ENCODE measurements around the gene POU5F1. TPM values are rescaled to one million over a fixed set of nuclear protein-coding genes. Genes with fewer than 3 reads are reported as not detected.

Gene POU5F1
- total RNA-seq, 2 experiments from 2014 or later: 0.22 to 0.34 TPM

GRCh38 chr6:31157513-31158139 lies 12.9 kb downstream of the POU5F1 start, which contains the start of gene CCHCR1:
TSS of gene CCHCR1 (minus strand) at chr6:31157802. CDS start at chr6:31157600, 202 bp downstream.
- Mint-ChIP-seq H3K4me3 (peak within 1 kb of the TSS; percentile 99), H3K9me3 (no peaks in the 10 kb centered on the region), H3K27me3 (no peaks in the 10 kb centered on the region), H3K36me3 (peaks cover 19% of the 10 kb centered on the region), H3K4me1 (peaks cover 26% of the 10 kb centered on the region), H3K27ac (peak within 1 kb of the TSS; percentile 95)
- POLR2A ChIA-PET: interaction anchor here (1.5 to 2.3 kb wide), 6 partner anchors 9 to 540 kb away, joined by 3 to 10 read pairs (median 4); partner anchors contain the start of genes MRPS18B, PPP1R10 and VARS2
- DNase-seq: no peak
- no peak for ATAC-seq (ENCODE audit: low read depth)

GRCh38 chr6:31156641-31157040 lies 13.8 kb downstream of the POU5F1 start:
- H3K27me3 Mint-ChIP-seq: no peaks in the 10 kb centered on the region
- H3K27ac Mint-ChIP-seq: no peak overlapping the region
- ATAC-seq (ENCODE audit: low read depth) (no peak), DNase-seq (no peak)
- H3K4me3 Mint-ChIP-seq: peak overlapping the region; percentile 99
- H3K4me1 Mint-ChIP-seq: peaks cover 20% of the 10 kb centered on the region
- H3K36me3 Mint-ChIP-seq: peaks cover 16% of the 10 kb centered on the region
- POLR2A ChIA-PET: no interaction called here
- H3K9me3 Mint-ChIP-seq: no peaks in the 10 kb centered on the region

GRCh38 chr6:31154436-31154835 lies 16.0 kb downstream of the POU5F1 start:
- H3K36me3 Mint-ChIP-seq: peaks cover 22% of the 10 kb centered on the region

GRCh38 chr6:31152781-31153180 lies 17.7 kb downstream of the POU5F1 start:
- no peaks in the 10 kb centered on the region for H3K9me3 Mint-ChIP-seq
- no peak for ATAC-seq (ENCODE audit: low read depth)
- no peak overlapping the region for H3K27ac Mint-ChIP-seq
- H3K27me3 Mint-ChIP-seq: no peaks in the 10 kb centered on the region
- no peak overlapping the region for H3K4me3 Mint-ChIP-seq
- peaks cover 23% of the 10 kb centered on the region for H3K36me3 Mint-ChIP-seq
- H3K4me1 Mint-ChIP-seq: peaks cover 6% of the 10 kb centered on the region
- POLR2A ChIA-PET: no interaction called here
- no peak for DNase-seq

More at GRCh38 chr6:31154436-31154835, 16.0 kb downstream of the POU5F1 start:
- H3K27ac Mint-ChIP-seq: no peak overlapping the region
- POLR2A ChIA-PET: no interaction called here
- no peak overlapping the region for H3K4me3 Mint-ChIP-seq
- ATAC-seq (ENCODE audit: low read depth): no peak
- no peak for DNase-seq
- no peaks in the 10 kb centered on the region for H3K27me3 Mint-ChIP-seq
- peaks cover 6% of the 10 kb centered on the region for H3K4me1 Mint-ChIP-seq
- H3K9me3 Mint-ChIP-seq: no peaks in the 10 kb centered on the region

- POLR2A ChIA-PET: no interaction called here
- Mint-ChIP-seq H3K27me3 (no peaks in the 10 kb centered on the region), H3K4me1 (peaks cover 1% of the 10 kb centered on the region), H3K9me3 (no peaks in the 10 kb centered on the region), H3K27ac (no peak overlapping the region), H3K4me3 (no peak overlapping the region), H3K36me3 (peaks cover 22% of the 10 kb centered on the region)
- DNase-seq (no peak), ATAC-seq (ENCODE audit: low read depth) (no peak)
These were observed 20.5 kb downstream of the POU5F1 start for GRCh38 chr6:31149827-31150447.

- H3K27me3 Mint-ChIP-seq: no peaks in the 10 kb centered on the region
- peaks cover 11% of the 10 kb centered on the region for H3K36me3 Mint-ChIP-seq
- H3K4me3 Mint-ChIP-seq: no peak overlapping the region
- POLR2A ChIA-PET: interaction anchor here (1.0 to 1.1 kb wide), 2 partner anchors 14 to 603 kb away, joined by 3 to 4 read pairs; no protein-coding TSS in a partner anchor
- peaks cover 1% of the 10 kb centered on the region for H3K4me1 Mint-ChIP-seq
- H3K27ac Mint-ChIP-seq: no peak overlapping the region
- ATAC-seq (ENCODE audit: low read depth) (no peak), DNase-seq (no peak)
- H3K9me3 Mint-ChIP-seq: no peaks in the 10 kb centered on the region
These were observed 25.1 kb downstream of the POU5F1 start for GRCh38 chr6:31145386-31145785.

- Mint-ChIP-seq H3K9me3 (no peaks in the 10 kb centered on the region), H3K4me1 (peaks cover 1% of the 10 kb centered on the region), H3K27ac (no peak overlapping the region), H3K27me3 (peaks cover 2% of the 10 kb centered on the region), H3K36me3 (peaks cover 8% of the 10 kb centered on the region), H3K4me3 (no peak overlapping the region)
- ATAC-seq (ENCODE audit: low read depth): no peak
- DNase-seq: no peak
- POLR2A ChIA-PET: interaction anchor here (0.6 to 1.0 kb wide), 2 partner anchors 221 to 603 kb away, joined by 3 read pairs; no protein-coding TSS in a partner anchor
These were observed 25.5 kb downstream of the POU5F1 start for GRCh38 chr6:31144970-31145340.

GRCh38 chr6:31144296-31144969 lies 26.0 kb downstream of the POU5F1 start:
- ATAC-seq (ENCODE audit: low read depth) (no peak), DNase-seq (no peak)
- peaks cover 2% of the 10 kb centered on the region for H3K27me3 Mint-ChIP-seq
- POLR2A ChIA-PET: interaction anchor here (0.6 kb wide), 1 partner anchor 221 kb away, joined by 3 read pairs; no protein-coding TSS in a partner anchor
- peaks cover 1% of the 10 kb centered on the region for H3K4me1 Mint-ChIP-seq
- H3K27ac Mint-ChIP-seq: no peak overlapping the region
- H3K9me3 Mint-ChIP-seq: no peaks in the 10 kb centered on the region
- H3K36me3 Mint-ChIP-seq: peaks cover 6% of the 10 kb centered on the region
- H3K4me3 Mint-ChIP-seq: no peak overlapping the region

GRCh38 chr6:31143148-31143547 lies 27.3 kb downstream of the POU5F1 start:
- Mint-ChIP-seq H3K27me3 (peaks cover 2% of the 10 kb centered on the region), H3K4me3 (no peak overlapping the region), H3K36me3 (peaks cover 4% of the 10 kb centered on the region), H3K4me1 (peaks cover 1% of the 10 kb centered on the region), H3K27ac (no peak overlapping the region), H3K9me3 (no peaks in the 10 kb centered on the region)
- ATAC-seq (ENCODE audit: low read depth) (no peak), DNase-seq (no peak)
- POLR2A ChIA-PET: no interaction called here

GRCh38 chr6:31142361-31142761 lies 28.1 kb downstream of the POU5F1 start:
- POLR2A ChIA-PET: no interaction called here
- peaks cover 2% of the 10 kb centered on the region for H3K27me3 Mint-ChIP-seq
- no peak overlapping the region for H3K4me3 Mint-ChIP-seq

GRCh38 chr6:31140643-31141042 lies 29.8 kb downstream of the POU5F1 start:
- Mint-ChIP-seq H3K27ac (no peak overlapping the region), H3K9me3 (no peaks in the 10 kb centered on the region), H3K4me1 (peaks cover 6% of the 10 kb centered on the region), H3K27me3 (peaks cover 2% of the 10 kb centered on the region), H3K36me3 (peaks cover 4% of the 10 kb centered on the region), H3K4me3 (no peak overlapping the region)
- DNase-seq (no peak), ATAC-seq (ENCODE audit: low read depth) (no peak)
- POLR2A ChIA-PET: no interaction called here

More at GRCh38 chr6:31142361-31142761, 28.1 kb downstream of the POU5F1 start:
- Mint-ChIP-seq H3K36me3 (peaks cover 4% of the 10 kb centered on the region), H3K9me3 (no peaks in the 10 kb centered on the region), H3K27ac (no peak overlapping the region), H3K4me1 (peaks cover 7% of the 10 kb centered on the region)
- ATAC-seq (ENCODE audit: low read depth): no peak
- DNase-seq: no peak

GRCh38 chr6:31139599-31139998 lies 30.9 kb downstream of the POU5F1 start:
- H3K4me1 Mint-ChIP-seq: peaks cover 6% of the 10 kb centered on the region
- H3K36me3 Mint-ChIP-seq: peaks cover 4% of the 10 kb centered on the region
- DNase-seq (no peak), ATAC-seq (ENCODE audit: low read depth) (no peak)
- H3K9me3 Mint-ChIP-seq: no peaks in the 10 kb centered on the region
- H3K27ac Mint-ChIP-seq: no peak overlapping the region
- H3K4me3 Mint-ChIP-seq: no peak overlapping the region
- H3K27me3 Mint-ChIP-seq: peaks cover 3% of the 10 kb centered on the region
- POLR2A ChIA-PET: interaction anchor here (1.1 kb wide), 1 partner anchor 18 kb away, joined by 4 read pairs; the partner anchor contains the start of genes CCHCR1 and TCF19

GRCh38 chr6:31138982-31139381 lies 31.5 kb downstream of the POU5F1 start, which contains the start of gene PSORS1C2:
TSS of gene PSORS1C2 (minus strand) at chr6:31139066. CDS start at chr6:31139026, 40 bp downstream.
- Mint-ChIP-seq H3K36me3 (peaks cover 4% of the 10 kb centered on the region), H3K27ac (no peak within 1 kb of the TSS), H3K9me3 (no peaks in the 10 kb centered on the region), H3K4me1 (peaks cover 6% of the 10 kb centered on the region), H3K27me3 (peaks cover 4% of the 10 kb centered on the region), H3K4me3 (peak within 1 kb of the TSS; percentile 84)
- POLR2A ChIA-PET: interaction anchor here (1.1 kb wide), 1 partner anchor 19 kb away, joined by 4 read pairs; the partner anchor contains the start of genes CCHCR1 and TCF19
- no peak for DNase-seq
- ATAC-seq (ENCODE audit: low read depth): no peak

Data from activated naive CD8-positive, alpha-beta T cell treated with anti-CD3 and anti-CD28 coated beads, Interleukin-2, amount 10 ng/mL, durations not matched to agents 7 days and 5 days (primary cell).